BLaER1 treated with 17β-estradiol and CSF1 and Interleukin-3, amounts not matched to agents 10 nM and 100 nM (cell line): ENCODE results near the gene KRTAP10-2.
A peak's percentile ranks its signal among the peaks of the same experiment; 100 is the strongest.
"Not testable (repeated sequence)": the region's sequence is repeated elsewhere in the genome, so short reads cannot be mapped to it uniquely, and the experiment has no call there.

Experiments
- H3K27ac ChIP-seq, 11 experiments: shearing (Covaris generic); formaldehyde crosslinking; 2 replicates each; pipeline ENCODE4 v1.8.1; 2022
- H3K27me3 ChIP-seq, 11 experiments: shearing (Covaris generic); formaldehyde crosslinking; 2 replicates each; pipeline ENCODE4 v1.8.1; 2022
- H3K36me3 ChIP-seq, 11 experiments: shearing (Covaris generic); formaldehyde crosslinking; 2 replicates each; pipeline ENCODE4 v1.8.1; 2022
- H3K4me1 ChIP-seq, 10 experiments: shearing (Covaris generic); formaldehyde crosslinking; 2 replicates each; pipeline ENCODE4 v1.8.1; 2022
- H3K4me2 ChIP-seq, 11 experiments: shearing (Covaris generic); formaldehyde crosslinking; 2 replicates each; pipeline ENCODE4 v1.8.1; 2022
- H3K4me3 ChIP-seq, 10 experiments: shearing (Covaris generic); formaldehyde crosslinking; 2 replicates each; pipeline ENCODE4 v1.8.1; 2022
- H3K9ac ChIP-seq, 11 experiments: shearing (Covaris generic); formaldehyde crosslinking; 2 replicates each; pipeline ENCODE4 v1.8.1; 2022
- H3K9me3 ChIP-seq, 11 experiments: shearing (Covaris generic); formaldehyde crosslinking; replicated peaks in 1 of 11; 2 replicates each; pipeline ENCODE4 v1.8.1; 2022
- H4K20me1 ChIP-seq, 11 experiments: shearing (Covaris generic); formaldehyde crosslinking; 2 replicates each; pipeline ENCODE4 v1.8.1; 2022
- Cebpa-rat ChIP-seq, 11 experiments: shearing (Covaris generic); IDR thresholded peaks; 2 replicates each; pipeline ENCODE4 v1.8.1; 2022

The KRTAP10-2 gene

DNA sequence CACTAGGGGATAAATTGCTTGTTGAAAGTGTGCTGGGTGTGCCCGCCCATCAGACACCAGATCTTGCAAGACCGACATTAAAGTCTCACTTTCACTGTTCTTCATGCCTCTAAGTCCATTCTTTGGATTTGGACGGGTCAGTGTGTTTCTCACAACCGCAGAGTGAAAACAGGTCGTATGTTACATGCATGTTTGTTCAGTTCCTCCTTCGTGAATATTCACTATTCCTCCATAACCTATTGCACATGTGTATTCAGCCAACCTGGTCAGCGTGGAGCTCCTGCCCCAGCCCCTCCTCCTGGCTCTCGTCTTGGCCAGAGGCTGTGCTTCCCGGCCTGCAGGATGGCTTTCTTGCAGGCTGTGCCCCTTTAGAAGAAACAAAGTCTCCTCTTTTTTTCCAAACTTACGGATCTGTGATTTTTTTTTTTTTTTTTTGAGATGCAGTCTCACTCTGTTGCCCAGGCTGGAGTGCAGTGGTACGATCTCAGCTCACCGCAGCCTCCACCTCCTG is 43.2 kb upstream of the KRTAP10-2 start:
- no peak overlapping the region for H3K4me3 ChIP-seq
- H3K4me2 ChIP-seq: peak overlapping the region; percentile 61 to 95 (median 87); a peak in 21 of 22 replicates

DNA sequence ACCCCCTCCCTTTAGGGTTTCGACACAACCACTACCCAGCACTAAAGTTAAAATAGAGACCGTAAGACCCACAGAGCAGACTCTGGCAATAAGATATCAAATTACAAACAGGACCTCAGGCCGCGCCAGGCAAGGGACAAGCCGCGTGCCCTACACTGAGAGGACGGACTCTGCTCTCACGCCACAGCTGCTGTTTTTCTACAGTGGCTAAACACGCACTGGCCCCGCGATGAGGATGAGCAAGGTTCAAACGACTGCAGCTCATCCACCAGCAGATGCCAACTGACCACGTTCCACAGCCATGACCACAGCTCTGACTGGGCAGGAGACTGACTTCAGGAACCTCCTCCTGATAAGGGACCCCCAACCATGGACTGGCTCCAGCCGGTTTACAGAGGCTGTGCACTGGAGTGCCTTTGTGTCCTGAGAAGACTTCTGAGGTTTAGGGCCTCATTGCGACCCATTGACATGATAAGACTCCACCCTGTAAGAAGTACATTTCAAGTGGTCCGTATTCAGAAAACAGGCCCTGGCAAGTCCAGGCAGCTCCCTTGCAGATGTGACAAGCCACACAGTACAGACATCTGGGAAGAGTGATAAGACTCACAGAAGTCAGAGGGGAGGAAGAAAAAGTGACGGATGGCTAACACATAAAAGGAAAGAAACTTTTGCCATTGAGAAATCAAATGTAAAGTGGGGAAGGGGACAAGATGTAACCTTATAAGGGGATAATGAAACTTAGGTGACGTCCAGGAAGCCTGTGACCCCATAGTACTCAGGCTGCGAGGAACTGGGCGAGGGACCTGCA is 42.5 kb upstream of the KRTAP10-2 start:
- Histone ChIP-seq H3K4me2 (peak overlapping the region; percentile 61 to 95 (median 87)), H3K4me3 (peak overlapping the region in 3 of 10 experiments; percentile 12 to 28 (median 22); a peak in 2 of 20 replicates), H3K27me3 (peaks cover 0 to 13% (median 0%) of the 10 kb centered on the region in 11 experiments; a peak in 4 of 22 replicates), H3K9me3 (peaks cover 0 to 10% (median 0%) of the 10 kb centered on the region in 11 experiments; a peak in 3 of 22 replicates), H3K9ac (peak overlapping the region in 9 of 11 experiments; percentile 30 to 68 (median 40); a peak in 15 of 22 replicates), H4K20me1 (no peaks in the 10 kb centered on the region; a peak in 1 of 22 replicates), H3K27ac (peak overlapping the region in 9 of 11 experiments; percentile 11 to 79 (median 55); a peak in 15 of 22 replicates), H3K36me3 (no peaks in the 10 kb centered on the region), H3K4me1 (peaks cover 21 to 38% (median 32%) of the 10 kb centered on the region in 10 experiments)
- TF ChIP-seq Cebpa-rat (IDR thresholded peaks at IDR 0.05): peak in 1 of 11 experiments; percentile 49; a peak in 1 of 22 replicates

More for the DNA sequence above, 43.2 kb upstream of the KRTAP10-2 start:
- Histone ChIP-seq H3K36me3 (no peaks in the 10 kb centered on the region), H3K4me1 (peaks cover 21 to 38% (median 32%) of the 10 kb centered on the region in 10 experiments), H4K20me1 (no peaks in the 10 kb centered on the region; a peak in 1 of 22 replicates), H3K9ac (peak overlapping the region in 6 of 11 experiments; percentile 30 to 68 (median 56); a peak in 5 of 22 replicates), H3K9me3 (peaks cover 0 to 13% (median 0%) of the 10 kb centered on the region in 11 experiments; a peak in 3 of 22 replicates), H3K27me3 (peaks cover 0 to 13% (median 0%) of the 10 kb centered on the region in 11 experiments; a peak in 4 of 22 replicates), H3K27ac (peak overlapping the region in 8 of 11 experiments; percentile 12 to 79 (median 56); a peak in 11 of 22 replicates)
- no peak for TF ChIP-seq Cebpa-rat (IDR thresholded peaks at IDR 0.05)

DNA sequence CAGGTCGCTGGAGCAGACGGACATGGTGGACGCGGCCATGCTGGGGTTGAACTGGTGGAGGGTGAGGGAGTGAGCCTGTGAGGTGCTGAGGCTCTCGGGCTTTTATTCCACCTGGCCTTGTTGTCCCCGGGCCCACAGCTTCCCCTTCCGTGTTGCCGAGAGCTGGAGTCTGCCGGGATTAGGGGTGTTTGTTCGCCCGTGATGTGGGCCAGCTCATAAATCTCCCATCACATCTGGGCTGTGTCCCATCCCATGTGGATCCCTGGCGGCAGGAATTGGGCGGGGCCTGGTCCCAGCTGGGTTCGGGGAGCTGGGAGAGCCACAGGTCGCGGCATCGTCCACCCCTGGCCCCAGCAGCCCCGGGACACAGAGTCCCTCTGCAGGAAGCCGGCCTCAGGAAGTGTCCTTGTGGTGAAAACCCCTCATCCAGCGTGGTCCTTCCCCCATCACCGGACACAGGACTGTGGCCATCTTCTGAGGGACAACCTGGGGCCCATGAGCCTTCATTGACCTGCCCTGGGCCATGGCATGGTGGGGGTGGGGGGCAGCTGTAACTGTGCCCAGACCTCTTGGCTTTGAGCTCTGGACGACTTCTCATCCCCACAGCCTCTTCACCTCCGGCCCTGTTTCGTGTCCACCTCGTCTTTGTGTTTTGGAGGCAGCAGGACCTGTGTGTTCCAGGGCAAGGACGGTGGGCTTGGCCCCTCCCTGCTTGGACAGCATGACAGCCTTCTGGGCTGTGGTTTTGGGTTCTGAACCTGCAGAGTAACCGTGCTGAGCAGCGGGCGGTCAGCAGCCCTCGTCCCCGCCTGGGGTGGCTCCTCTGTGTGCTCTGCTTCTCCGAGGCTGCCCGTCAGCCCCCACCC is 41.4 kb upstream of the KRTAP10-2 start, which contains the start of gene KRTAP10-6:
Gene KRTAP10-6 (minus strand): TSS at position 60 of the 866 bp plus-strand sequence. CDS start 21 bp downstream, at position 39.
- Histone ChIP-seq H3K9ac (peak within 1 kb of the TSS in 8 of 11 experiments; percentile 30 to 68 (median 45); a peak in 14 of 22 replicates), H3K27ac (peak within 1 kb of the TSS in 9 of 11 experiments; percentile 11 to 79 (median 55); a peak in 14 of 22 replicates), H3K4me1 (peaks cover 21 to 38% (median 32%) of the 10 kb centered on the region in 10 experiments), H4K20me1 (no peaks in the 10 kb centered on the region; a peak in 1 of 22 replicates), H3K4me3 (peak within 1 kb of the TSS in 3 of 10 experiments; percentile 12 to 28 (median 22); a peak in 2 of 20 replicates), H3K9me3 (no peaks in the 10 kb centered on the region), H3K4me2 (peak within 1 kb of the TSS; percentile 61 to 95 (median 87)), H3K27me3 (peaks cover 0 to 13% (median 0%) of the 10 kb centered on the region in 11 experiments; a peak in 4 of 22 replicates), H3K36me3 (no peaks in the 10 kb centered on the region)
- TF ChIP-seq Cebpa-rat (IDR thresholded peaks at IDR 0.05): no peak

DNA sequence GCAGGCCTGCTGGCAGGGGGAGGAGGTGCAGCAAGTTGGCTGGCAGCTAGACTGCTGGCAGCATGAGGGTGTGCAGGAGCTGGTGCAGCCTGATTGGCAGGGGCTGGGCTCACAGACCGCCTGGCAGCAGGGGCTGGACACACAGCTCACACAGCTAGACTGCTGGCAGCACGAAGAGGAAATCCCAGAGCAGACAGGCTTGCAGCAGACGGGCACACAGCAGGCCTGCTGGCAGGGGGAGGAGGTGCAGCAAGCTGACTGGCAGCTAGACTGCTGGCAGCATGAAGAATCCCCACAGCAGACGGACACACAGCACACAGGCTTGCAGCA is 40.5 kb upstream of the KRTAP10-2 start:
- Histone ChIP-seq H3K27me3 (peaks cover 0 to 13% (median 0%) of the 10 kb centered on the region in 11 experiments; a peak in 4 of 22 replicates), H3K4me1 (peaks cover 21 to 38% (median 32%) of the 10 kb centered on the region in 10 experiments)
- H3K27ac ChIP-seq, H3K4me2 ChIP-seq, H4K20me1 ChIP-seq, H3K4me3 ChIP-seq, H3K9me3 ChIP-seq, H3K9ac ChIP-seq, H3K36me3 ChIP-seq: not testable (repeated sequence)

GRCh38 chr21:44590897-44591800 is 39.8 kb upstream of the KRTAP10-2 start:
- not testable (repeated sequence) for H3K4me3 ChIP-seq, H3K4me2 ChIP-seq, H3K27ac ChIP-seq, H3K9me3 ChIP-seq, H4K20me1 ChIP-seq, H3K9ac ChIP-seq, H3K36me3 ChIP-seq
- H3K4me1 ChIP-seq: peaks cover 21 to 38% (median 32%) of the 10 kb centered on the region in 10 experiments
- H3K27me3 ChIP-seq: peaks cover 0 to 13% (median 0%) of the 10 kb centered on the region in 11 experiments; a peak in 4 of 22 replicates

DNA sequence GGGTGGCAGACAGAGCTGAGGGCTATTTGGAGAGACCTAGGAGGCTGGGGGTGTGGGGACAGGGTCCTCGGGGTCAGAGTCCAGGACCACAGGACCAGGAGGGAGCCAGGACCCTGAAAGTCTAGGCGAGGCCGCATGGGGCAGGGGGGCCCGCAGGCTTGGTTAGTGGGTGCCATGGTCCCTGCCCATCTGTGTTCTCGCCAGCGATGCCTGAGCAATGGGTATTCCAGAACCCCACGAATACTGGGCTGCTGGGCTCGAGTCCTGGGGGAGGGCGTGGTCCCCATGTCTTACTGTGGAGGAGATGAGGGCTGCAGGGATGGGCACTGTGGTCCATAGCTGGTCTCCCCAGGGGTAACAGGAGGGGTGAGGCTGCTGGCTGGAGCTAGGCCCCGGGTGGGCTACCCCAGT is 39.0 kb upstream of the KRTAP10-2 start:
- Histone ChIP-seq H3K4me2 (no peak overlapping the region), H3K27me3 (peaks cover 0 to 13% (median 0%) of the 10 kb centered on the region in 11 experiments; a peak in 4 of 22 replicates), H3K4me1 (peaks cover 21 to 36% (median 31%) of the 10 kb centered on the region in 10 experiments), H3K27ac (no peak overlapping the region), H4K20me1 (no peaks in the 10 kb centered on the region), H3K9ac (no peak overlapping the region), H3K4me3 (no peak overlapping the region), H3K36me3 (no peaks in the 10 kb centered on the region), H3K9me3 (peaks cover 0 to 10% (median 0%) of the 10 kb centered on the region in 11 experiments; a peak in 6 of 22 replicates)
- no peak for TF ChIP-seq Cebpa-rat (IDR thresholded peaks at IDR 0.05)

DNA sequence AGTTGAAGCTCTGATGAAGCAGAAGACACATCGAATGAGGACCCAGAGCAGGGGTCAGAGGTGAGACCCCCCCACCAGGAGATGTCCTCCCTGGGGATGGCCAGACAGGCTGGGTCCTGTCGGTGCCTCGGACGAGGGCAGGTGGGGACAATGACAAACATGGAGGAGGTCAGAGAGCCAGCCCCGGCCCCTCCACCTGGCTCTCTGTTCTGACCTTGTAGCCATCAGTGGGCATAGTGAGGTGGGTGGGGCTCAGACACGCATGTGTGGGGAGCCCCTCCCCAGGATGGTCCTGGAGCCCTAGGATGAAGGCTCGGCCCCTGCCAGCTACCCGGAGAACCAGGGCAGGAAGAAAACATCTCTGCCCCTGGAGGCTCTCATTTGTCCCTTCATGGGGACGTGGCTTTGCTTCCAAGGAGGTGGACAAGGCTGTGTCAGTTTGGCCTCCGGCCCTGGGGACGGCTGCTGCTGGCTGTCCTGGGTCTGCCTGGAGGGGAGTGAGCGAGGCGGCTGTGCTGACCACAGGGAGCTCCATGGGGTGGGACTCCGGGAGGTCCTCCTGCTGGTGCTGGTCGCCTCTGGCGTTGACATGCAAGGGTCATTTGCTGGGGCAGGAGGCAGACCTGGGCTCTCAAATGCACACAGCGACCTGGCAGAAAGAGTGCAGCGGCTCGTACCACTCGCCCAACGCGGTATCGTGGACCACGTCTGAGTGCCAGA is 38.4 kb upstream of the KRTAP10-2 start:
- no peak overlapping the region for H3K4me2 ChIP-seq
- no peak overlapping the region for H3K4me3 ChIP-seq
- peaks cover 0 to 13% (median 0%) of the 10 kb centered on the region in 11 experiments; a peak in 4 of 22 replicates for H3K27me3 ChIP-seq
- H3K9ac ChIP-seq: no peak overlapping the region
- no peak for TF ChIP-seq Cebpa-rat (IDR thresholded peaks at IDR 0.05)
- H3K4me1 ChIP-seq: peaks cover 21 to 30% (median 26%) of the 10 kb centered on the region in 10 experiments
- no peaks in the 10 kb centered on the region for H4K20me1 ChIP-seq
- H3K9me3 ChIP-seq: peaks cover 0 to 11% (median 0%) of the 10 kb centered on the region in 11 experiments; a peak in 6 of 22 replicates
- H3K36me3 ChIP-seq: no peaks in the 10 kb centered on the region
- no peak overlapping the region for H3K27ac ChIP-seq
